ENCODE results near the gene SCARB1.

Gene SCARB1

DNA sequence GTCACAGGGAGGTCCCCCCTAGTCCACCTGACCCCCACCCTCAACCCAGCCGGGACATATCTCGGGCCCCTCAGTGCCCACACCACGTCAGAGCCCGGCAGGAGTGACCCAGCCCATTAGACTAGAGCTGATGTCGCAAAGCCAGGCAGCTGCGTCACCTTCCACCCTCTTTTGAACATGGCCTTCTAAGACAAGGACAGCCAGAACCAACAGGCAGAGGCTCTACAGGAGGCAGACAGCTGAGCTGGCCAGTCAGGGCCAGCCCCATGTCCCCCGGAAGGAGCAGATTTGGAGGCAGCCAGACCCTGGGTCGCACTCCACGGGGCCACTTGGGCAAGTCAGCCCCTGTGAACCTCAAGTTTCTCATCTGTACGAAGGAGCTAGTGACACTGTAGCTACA is 44.1 kb downstream of the SCARB1 start:
- DNase-seq = no peak

DNA sequence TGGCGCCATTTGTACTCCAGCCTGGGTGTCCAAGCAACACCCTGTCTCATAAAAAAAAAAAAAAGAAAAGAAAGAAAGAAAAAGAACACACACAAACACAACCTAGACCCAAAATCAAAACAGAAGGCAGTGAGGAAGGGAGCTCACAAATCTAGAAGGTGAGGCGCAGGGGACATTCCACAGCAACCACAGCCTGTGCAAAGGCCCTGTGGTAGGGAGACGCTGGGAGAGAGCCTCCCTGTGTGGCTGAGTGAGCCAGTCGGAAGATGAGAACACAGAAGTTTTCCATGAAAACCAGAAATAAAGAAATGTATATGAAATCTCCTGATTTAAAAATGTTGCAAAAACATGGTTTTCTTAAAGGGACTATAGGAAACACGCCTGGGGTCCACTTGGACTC is 44.6 kb downstream of the SCARB1 start:
- DNase-seq = no peak

DNA sequence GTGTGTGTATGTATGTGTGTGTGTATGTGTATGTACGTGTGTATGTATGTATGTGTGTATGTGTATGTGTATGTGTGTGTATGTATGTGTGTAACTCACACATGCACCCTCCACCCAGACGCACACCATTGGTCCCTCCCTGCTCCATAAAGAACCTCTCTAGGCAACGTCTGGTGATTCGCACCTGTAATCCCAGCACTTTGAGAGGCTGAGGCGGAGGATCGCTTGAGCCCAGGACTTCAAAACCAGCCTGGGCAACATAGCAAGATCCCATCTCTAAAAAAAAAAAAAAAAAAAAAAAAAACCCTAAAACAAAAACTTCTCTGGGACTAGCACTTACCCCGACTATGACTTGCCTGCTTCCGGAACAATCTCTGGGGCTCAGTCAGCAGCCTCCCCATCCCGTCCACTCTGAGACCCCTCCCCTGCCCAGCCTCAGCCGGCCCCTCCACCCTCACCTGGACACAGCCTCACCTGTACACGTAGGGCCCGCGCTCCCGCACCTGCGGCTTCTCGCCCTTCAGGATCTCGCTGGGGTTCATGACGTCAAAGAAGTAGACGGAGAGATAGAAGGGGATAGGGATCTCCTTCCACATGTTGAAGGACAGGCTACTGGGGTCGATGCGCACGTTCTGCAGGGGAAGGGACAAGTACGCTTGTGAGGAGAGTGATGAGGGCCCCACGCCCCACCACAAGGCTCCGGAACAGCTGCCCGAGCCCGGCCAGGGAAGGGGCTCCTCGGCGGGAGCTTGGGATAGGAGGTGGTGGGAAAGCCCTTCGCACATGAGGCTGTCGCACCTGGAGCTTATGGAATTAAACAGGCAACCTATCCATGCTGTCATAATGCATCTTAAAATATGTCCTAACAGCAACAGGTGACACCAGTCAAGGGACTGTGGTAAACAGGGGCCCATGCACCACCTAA is 46.3 kb downstream of the SCARB1 start:
- no peak for DNase-seq

DNA sequence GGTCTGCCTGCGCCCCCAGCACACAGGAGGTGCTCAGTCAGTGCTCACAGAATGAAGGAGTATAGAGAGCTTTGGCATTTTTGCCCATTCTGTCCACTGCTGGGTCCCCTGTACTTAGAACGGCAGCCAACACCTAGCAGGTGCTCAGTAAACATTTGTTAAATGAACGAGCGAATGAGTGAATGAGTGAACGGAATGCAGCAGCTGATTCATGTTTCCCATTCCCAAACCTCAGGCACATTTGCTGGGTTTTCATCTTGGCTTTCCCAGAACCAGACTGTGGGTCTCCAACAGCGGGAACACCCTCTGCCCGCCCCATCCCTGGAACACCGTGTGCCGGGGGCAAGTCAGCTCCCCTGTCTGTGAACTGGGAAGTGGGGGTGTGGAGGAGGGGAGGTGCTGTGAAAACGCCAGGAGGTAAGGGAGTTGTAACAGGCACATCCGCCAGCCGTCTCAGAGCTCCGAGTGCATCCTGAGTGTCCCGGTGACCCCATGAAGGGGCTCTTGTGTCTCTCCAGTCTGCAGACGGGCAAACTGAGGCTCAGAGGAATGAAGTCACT is 47.3 kb downstream of the SCARB1 start:
- DNase-seq = no peak

DNA sequence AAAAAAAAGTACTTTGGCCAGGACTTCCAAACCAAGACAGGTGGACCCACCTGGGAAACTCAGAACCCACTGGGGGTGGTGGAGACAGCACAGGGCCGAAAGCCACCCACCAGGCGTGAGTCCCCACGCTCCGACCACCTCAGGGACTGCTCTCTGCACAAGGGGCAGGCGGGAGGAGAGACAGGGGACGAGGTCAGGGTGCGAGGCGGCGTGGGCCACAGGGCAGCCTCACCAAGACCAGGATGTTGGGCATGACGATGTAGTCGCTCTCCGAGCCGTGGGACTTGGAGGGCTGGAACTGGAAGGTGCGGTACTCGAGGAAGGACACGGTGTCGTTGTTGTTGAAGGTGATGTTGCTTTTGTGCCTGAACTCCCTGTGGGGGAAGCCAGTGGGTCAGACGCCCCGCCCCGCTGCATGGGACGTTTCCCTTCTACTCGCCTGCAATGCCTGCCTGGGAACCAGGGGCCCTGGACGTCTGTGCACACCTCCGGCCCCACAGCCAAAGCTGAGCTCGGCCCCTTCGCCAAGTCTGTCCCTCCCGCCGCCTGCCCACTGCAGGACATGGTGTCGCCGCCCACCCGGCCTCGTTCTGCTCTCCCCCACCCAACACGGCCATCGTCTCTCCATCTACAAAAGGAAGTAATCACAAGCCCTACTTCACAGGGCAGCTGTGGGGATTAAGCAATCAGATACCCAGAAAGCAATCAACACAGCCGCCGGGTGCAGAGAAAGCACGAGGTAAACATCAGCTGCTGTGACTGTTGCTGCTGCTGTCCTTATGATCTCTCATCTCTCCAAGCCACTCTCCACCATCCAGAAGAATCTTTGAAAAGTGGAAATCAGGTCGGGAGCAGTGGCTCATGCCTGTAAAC is 48.7 kb downstream of the SCARB1 start:
- no peak for DNase-seq

DNA sequence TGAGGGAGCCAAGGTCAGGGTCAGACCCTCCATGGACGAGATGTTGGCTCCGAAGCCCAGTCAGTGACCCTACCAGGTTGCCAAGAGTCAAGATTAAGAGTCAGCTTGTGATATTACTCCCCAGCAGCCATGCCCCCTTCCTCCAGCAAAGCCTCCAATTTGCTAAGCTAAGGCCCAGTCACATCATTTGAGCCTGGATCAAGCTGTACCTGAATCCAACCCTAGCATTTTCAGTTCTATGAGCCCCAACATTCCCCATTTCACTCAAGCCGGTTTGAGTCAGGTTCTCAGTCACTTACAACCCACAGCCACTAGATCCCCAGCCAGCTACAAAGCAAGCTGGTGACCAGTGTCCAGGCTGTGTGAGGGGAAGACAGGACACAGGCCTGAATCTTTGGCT is 49.9 kb downstream of the SCARB1 start:
- no peak for DNase-seq

DNA sequence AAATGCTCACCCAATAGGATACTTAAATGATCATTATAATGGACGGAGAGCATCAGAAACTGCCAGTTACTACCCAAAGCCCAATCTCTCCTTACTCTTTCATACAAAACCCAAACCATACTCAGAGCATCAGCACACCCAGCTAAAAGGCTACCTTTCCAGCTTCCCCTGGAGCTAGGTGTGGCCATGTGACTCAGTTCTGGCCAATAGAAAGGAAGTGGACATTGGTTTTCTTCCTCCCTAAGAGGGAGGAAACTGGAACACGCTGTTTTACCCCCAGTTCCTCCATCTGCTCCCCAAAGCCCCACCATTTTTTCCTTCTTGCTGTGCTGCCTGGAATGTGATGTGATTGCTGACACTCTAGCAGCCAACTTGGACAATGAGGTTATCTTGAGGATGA is 50.7 kb downstream of the SCARB1 start:
- DNase-seq = no peak

DNA sequence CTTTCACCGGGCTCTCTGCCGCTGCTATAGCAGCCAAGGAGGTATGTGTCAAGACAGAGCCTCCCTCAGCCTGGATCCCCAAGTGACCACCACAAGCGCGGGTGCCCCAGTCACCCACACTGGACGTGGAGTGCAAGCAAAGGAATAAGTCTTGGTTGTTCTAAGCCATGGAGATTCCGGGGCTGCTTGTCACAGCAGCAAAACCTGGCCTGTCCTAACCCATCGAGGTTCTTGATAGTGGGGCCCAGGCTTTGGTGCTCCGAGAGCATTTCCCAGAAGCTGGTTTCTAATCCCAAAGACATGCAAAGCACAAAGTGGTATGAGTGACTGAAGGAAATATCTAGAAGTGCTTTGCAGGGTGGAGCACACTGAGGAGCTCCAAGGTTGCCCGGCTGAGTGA is 51.3 kb downstream of the SCARB1 start:
- no peak for DNase-seq

DNA sequence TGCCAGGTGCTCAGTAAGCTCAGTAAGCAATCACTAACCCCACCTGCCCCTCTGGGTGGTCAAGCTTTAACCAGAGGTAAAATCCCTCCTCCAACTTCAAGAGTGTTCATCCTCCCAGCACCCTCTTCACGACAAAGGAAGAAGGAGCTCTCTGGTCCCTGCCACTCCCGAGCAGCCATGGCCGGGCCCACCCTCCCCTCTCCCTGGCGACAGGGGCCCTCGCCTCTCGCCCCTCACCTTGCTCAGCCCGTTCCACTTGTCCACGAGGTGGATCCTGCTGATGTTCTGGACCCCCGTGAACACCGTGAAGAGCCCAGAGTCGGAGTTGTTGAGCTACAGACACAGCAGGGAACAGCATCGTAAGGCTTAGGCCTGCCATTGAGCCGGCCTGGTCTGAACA is 52.0 kb downstream of the SCARB1 start:
- no peak for DNase-seq

DNA sequence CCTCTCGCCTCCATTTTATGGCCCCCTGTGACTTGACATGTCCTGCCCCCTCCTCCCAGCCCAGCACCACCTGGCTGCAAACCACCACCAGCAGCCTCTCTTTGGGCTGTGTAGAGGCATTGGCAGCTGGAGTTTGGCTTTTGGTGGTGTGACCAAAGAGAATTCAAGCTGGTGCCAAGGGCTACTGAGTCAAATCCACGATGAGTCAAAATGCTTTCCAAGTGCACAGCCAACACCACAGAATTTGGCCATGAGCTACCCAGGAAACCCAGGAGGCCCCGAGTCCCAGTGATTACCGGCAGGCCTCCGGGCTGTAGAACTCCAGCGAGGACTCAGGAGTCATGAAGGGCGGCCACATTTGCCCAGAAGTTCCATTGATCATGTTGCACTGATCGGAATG is 53.8 kb downstream of the SCARB1 start:
- DNase-seq = no peak

DNA sequence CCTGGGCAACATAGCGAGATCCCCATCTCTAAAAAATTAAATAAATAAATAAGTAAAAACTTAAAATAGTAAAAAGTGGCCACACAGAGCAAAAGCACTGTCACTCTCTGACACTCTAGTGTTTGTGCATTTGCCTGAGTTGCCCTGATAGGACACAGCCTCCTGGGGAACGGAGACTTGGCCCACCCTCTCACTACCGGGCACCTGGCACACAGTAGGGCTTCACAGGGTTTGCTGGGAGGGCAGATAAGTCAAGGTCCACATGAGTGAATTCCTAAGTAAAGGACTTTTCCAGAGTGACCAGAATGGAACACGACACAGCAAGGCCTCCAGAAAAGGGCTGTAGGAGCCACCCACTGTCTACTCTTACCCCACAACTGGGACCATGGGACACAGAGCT is 54.3 kb downstream of the SCARB1 start:
- no peak for DNase-seq

DNA sequence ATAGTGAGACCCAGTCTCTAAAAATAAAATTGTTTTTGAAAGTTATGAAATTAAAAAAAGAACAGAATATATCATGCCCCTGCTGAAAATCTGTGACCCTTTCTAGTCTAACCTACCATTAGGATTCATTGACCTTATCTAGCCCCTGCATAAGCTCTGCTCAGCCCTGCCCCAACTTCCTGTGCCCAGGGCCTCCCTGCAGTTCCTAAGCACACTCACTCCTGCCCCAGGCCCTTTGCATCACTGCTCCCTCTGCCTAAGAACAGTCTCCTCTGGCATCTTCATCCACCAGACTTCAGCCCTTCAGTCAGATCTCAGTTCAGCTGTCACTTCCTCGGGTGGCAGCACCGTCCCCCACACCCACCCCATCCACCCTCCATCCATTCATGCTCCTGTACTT is 55.4 kb downstream of the SCARB1 start:
- no peak for DNase-seq

DNA sequence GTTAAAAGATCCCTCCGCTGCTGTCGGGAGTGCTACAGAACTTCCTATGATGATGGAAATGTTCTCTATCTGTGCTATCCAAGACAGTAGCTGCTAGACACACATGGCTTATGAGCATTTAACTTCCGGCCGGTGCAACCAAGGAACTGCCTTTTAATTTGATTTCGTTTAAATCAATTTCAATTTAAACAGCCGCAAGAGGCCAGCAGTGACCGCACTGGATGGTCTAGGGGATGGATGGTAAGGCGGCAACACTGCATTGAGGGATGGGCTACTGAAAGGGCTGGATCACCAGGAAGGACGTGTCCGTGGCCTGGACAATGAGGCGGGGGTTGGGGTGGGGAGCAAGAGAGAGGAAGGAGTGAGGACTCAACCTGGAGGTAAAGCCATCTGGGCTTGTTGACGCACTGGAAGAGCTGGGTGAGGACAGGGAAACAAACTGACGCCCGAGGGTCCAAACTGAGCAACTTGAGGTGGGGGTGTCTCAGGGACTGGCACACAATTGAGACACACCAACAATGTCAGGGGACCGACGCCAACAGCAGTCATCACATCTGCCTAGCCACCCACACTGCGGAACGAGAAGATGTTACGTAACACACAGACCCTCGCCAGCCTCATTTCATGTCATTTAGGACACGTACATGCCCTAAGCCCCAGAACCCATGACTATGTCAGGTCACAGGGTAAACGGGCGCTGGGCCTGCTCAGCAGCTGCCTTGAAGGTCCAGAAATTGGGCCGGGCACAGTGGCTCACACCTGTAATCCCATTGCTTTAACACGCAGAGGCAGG is 57.6 kb downstream of the SCARB1 start:
- no peak for DNase-seq

DNA sequence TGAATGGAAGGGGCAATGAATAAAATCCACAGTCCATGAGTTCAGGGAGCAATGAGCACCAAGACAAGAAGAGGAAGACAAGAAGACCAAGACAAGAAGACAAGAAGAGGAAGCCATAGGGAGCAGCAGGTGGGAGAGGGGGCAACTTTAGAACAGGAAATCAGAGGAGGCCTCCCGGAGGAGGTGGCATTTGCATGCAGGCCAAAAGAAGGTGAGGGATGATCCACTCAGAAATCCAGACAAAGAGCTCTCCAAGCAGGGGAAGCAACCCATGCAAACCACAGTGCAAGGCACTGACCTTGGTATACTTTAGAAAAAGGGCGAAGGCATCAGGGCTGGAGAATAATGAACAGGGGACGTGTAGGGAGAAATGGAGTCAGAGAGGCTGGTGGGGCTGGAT is 58.6 kb downstream of the SCARB1 start:
- no peak for DNase-seq

DNA sequence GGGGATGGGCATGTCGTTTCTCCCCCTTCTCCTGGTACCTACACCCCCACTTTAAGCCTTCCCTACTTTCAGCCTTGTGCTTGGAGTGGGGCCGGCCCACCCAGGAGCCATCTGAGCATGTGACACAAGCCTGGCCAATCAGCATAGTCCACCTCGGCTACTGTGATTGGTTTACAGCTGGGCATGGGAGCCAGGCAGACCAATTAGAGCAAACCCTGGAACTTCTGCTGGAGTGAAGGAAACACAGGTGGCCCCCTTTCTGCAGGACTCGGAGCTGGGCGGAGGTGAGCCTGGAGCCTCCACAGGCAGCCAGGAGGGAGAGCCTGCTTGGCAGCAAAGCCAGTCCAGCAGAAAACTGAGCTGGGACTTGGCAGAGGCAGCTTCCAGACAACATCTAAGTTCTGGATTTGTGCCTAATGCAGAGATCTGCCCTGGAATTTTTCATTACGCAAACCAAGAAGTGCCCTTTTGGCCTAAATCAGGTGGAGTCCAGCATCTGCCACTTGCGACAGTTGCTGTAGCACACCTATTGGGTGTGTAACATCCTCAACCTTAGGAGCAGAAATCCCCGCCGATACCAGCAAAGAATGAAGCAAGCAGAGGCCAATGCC is 59.5 kb downstream of the SCARB1 start:
- DNase-seq = no peak

DNA sequence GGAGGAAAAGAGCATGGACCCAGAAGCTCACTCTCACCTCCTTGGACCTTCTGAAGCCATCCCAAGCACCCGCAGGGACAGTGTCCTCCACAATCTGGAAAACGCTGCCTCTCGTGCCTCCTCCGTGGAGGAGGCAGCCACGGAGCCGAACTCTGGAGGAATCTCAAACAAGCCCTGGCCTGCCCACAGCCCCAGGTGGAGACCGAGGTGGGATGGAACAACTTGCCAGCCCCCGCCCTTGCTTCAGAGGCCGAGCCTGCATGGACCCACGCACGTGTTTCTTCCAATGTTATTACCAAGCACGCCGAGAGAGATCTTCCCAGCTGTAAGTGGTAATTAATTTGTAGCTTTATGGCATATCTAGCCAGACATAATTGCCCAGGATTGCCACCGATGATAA is 61.3 kb downstream of the SCARB1 start:
- DNase-seq = no peak

DNA sequence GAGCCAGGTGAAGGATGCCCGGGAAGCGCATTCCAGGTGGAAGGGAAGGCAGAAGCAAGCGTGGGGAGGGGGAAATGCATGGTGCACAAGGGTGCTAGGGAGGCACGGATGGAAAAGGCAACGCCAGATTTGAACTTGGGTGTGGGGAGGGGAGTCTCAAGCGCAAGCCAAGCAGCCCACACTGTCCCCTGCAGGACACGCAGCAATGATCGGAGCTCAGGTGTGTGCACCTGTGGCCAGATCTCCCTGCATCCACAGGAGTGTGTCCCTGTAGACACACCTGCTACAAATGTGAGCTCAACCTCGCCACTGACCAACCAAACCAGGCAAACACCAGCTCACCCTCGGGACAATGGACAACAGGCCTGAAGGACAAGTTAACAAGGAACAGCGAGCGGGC is 63.2 kb downstream of the SCARB1 start:
- DNase-seq = no peak

DNA sequence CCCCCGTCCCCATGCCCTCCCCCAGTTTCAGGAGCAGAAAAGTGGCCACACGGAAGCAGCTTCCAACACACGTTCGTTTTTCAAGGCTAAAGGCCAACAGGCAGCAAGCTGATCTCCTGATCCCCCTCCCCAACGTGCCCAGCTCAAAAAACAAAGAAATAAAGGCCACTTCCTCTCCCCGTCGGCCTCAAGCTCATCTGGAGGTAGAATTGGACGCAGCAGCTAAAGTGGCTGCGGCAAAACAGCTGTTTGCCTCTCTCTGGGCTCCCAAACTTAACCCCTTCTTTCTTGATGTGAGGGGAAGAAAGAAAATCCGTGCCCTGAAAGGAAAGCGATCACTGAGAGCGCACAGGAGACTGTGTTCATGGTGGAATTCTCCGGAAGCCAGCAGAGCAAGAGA is 66.3 kb downstream of the SCARB1 start:
- no peak for DNase-seq

DNA sequence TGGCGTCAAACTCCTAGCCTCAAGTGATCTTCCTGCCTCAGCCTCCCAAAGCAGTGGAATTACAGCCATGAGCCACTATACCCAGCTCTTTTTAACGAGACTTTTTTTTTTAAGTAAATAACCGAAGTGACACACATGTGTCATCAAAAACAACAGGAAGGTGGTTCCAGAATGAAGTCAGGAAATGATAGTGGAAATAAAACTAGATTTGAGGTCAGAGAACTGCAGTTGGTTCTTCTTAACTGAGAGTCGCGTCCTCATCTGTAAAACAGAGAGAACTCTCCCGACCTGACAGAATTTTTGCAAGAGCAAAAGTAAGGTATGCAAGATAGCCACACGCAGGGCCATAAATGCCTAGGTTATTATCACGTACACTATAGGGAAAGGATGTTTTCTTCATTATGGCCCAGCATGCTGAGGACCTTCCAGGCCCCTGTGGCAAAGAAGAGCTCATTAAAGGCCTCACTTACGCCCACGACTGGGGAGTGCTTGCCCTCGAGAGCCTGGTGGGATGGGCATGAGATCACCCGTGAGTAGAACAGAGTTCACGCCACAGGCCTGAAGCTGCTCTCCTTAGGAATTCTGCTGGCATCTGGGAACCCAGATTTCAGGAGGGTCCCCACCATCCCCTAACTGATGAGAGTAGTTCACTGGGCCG is 67.2 kb downstream of the SCARB1 start:
- DNase-seq = no peak

DNA sequence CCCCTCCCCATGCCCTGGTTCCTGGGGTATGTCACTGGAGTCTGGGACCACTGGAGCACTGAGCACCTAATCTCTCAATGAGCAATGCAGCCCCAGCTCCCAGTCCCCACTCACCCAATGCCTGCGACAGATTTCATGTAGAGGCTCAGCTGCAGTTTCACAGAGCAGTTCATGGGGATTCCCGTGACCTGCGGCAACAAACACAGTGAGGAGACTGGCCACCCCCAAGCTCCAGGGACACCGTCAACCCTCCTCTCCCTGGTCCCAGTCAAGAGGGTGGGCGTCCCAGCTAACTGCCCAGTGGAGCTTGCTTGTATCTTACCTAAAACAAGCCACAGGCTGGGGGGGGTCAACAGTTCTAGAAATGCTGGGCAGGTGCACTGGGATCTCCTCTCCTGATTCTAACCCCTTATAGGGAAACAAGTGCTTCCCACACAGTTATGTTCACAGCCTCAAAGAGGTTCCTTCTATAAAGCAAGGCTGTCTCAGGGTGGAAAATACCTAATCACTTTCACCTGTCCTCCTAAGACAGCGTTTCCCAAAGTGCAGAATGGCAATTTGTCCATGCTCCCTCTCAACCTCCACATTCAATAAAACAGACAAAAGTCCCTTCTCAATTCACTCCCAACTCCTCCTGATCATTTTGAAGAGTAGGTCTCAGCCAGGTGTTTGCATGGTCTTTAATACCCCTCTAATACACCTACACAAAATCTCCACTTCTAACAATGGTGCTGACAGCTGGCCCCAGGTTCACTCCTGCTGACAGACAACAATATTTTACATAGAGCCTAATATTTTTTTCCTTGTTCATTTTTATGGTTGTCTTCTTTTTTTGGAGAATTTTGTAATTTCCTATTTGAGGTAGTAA is 68.3 kb downstream of the SCARB1 start:
- DNase-seq = no peak

DNA sequence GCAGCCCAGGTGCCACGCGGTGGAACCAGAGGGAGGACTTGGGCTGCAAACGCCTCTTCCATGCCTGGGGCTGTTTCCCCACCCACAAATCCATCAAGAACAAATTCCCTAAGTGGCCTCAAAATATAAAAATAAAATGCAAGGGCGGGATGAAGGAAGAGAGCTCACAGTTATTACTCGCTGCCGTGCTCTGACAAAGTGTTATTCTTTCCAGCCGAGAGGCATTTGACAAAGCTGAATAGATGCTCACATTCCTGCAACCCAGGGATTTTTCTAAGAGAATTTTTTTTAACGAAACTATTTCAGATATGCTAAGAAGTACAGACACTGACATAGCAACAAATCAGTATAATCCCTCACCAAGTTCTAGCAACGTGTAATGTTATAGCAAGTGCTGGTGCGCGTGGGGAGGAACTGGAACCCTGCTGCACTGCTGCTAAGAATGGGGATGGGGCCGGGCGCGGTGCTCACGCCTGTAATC is 70.7 kb downstream of the SCARB1 start:
- no peak for DNase-seq
